Measurements from ENCODE around the gene RPL26.

DNA sequence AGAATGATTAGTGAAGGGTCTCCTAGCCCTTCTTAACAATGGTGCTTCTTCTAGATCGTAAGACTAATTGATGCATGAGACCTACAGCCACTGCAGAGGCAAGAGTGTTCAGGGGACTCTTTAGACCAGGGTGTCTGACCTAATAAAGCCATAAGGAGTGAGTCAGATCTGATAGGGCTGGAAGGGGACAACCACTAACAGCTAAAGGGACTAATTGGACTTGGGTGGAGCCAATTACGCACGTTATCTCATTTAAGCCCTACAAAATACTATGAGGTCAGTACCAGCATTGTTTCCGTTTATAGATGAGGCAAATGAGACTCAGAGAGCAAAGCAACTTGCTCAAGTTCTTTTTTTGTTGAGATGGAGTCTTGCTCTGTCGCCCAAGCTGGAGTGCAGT, 29.1 kb upstream of the RPL26 start:
- TF ChIP-seq, protein P1, sequence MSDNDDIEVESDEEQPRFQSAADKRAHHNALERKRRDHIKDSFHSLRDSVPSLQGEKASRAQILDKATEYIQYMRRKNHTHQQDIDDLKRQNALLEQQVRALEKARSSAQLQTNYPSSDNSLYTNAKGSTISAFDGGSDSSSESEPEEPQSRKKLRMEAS (IDR thresholded peaks at IDR 0.05; ENCODE audit: low read depth, low read length), result no peak
- TF ChIP-seq, protein P2, sequence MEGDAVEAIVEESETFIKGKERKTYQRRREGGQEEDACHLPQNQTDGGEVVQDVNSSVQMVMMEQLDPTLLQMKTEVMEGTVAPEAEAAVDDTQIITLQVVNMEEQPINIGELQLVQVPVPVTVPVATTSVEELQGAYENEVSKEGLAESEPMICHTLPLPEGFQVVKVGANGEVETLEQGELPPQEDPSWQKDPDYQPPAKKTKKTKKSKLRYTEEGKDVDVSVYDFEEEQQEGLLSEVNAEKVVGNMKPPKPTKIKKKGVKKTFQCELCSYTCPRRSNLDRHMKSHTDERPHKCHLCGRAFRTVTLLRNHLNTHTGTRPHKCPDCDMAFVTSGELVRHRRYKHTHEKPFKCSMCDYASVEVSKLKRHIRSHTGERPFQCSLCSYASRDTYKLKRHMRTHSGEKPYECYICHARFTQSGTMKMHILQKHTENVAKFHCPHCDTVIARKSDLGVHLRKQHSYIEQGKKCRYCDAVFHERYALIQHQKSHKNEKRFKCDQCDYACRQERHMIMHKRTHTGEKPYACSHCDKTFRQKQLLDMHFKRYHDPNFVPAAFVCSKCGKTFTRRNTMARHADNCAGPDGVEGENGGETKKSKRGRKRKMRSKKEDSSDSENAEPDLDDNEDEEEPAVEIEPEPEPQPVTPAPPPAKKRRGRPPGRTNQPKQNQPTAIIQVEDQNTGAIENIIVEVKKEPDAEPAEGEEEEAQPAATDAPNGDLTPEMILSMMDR (IDR thresholded peaks at IDR 0.05; ENCODE audit: low read depth, low read length), result no peak
- no peak for TF ChIP-seq POLR2A (IDR thresholded peaks at IDR 0.05; ENCODE audit: extremely low read depth, insufficient read length)
- TF ChIP-seq MYC (IDR thresholded peaks at IDR 0.05; ENCODE audit: low read depth, low read length), result no peak
